HG03520 (cell line): ENCODE data around the gene ACSL6.
"Not testable (repeated sequence)": the region's sequence is repeated elsewhere in the genome, so short reads cannot be mapped to it uniquely, and the experiment has no call there.

ENCODE experiments used
- ATAC-seq: cut with Tn5 transposase; IDR thresholded peaks from one replicate; pipeline ENCODE4 v1.9.1; 2021; ENCODE audit warnings: mild to moderate bottlenecking, moderate library complexity; ENCODE audit not compliant: unreplicated experiment

The ACSL6 gene

DNA sequence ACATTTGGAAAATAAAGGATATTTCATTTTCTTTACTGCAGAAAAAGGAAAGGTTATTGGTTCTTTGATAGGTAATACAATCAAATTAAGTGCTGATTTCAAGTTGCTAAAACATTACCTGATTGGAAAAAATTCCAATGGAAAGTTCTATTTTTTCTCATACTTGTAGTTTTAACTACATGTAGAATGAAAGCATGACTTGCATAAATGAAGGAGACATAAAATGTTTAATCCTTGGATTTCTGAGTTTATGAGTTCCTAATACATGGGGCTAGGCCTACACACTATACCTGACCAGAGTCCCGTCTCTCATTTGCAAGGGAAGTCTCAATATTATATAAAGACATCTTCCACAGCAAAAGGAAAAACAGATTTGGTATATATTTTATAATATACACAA lies 60.8 kb downstream of the ACSL6 start:
- ATAC-seq = no peak

DNA sequence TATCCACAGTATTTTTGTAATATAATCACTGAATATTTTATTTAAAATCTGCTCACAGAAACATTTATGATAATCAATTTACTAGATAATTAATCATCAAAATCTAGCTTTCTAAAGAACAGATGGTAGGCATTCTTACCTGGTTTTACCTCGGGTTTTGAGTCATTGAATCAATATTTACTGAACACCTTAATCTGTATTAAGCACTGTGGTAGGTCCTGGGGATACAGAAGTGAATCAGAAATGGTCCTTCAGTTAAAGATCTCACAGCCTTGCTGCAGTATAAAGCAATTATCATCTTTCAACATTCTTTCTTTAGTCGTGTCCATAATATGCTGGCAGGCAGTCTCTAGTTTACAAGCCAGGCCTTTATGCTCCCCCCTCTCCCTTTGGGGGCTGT lies 64.0 kb downstream of the ACSL6 start:
- ATAC-seq = no peak

DNA sequence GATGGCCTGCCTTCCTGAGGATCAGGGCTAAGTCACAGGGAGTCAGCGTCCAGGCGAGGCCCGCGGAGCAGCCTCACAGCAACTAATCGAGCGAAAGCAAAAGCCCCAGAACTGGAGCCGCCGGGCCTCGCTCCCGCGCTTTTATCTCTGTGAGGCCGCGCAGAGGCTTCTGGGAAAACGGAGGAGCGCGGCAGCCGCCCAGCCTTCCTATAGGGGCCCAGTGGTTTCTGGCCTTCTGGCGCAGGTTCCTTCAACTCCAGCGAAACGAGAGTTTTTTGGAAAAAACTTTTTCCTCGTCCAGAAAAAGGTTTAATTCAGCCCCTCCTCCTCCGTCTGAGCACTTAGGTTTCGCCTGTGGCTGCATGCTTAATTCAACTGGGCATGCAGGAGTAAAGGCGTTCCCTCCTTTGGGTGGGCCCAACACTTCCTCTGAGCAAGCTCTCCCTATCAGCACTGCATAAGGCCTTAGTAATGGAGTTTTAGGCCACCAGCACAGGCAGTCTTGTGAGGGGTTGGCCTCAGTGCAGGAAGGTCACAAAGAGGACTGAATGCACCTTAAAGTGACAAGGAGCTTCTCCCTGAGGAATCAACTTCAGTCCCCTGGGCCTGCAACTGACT lies 65.8 kb downstream of the ACSL6 start, which contains the start of gene MEIKIN:
TSS of gene MEIKIN (minus strand) at position 113 of the 618 bp plus-strand sequence. CDS start 158 bp downstream, outside the sequence.
- no peak for ATAC-seq

DNA sequence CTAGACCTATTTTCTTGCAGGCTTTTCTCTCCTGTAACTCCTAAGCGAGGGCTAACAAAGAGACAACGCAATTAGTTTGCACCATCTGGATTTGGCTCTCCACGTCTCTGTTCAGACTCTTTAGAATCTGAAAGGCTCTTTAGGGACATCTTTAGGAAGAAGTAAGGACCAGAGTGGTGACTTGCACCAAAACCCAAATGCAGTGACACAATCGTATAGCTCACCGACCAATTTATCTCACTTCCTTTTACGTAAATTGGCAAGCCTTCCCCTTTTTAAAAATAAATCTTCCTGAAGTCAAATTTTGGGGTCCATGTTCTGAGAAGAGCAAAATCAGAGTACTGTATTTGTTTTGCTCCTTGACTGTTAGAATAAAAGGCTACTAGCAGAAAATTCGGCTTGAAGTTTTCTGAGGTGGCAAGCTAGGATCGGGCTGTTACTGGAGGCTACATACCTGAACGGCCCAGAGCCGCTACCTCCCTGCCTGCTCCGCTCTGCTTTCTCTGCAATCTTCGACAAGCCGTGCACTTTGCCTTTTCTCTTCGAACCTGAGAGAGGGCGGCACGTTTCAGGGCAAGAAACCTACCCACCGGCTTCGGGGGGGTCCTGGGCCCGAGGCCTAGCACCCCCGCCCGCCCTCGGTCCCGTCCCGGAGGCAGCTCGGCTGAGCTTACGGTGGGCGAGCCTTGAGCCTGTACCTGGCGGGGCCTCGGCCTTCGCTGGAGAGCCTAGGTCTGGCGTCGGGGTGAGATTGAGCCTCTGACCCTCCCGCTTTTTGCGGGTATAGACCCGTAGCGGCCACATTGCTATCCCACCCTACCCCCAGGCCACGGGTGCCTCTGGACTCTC lies 66.5 kb downstream of the ACSL6 start:
- no peak for ATAC-seq

DNA sequence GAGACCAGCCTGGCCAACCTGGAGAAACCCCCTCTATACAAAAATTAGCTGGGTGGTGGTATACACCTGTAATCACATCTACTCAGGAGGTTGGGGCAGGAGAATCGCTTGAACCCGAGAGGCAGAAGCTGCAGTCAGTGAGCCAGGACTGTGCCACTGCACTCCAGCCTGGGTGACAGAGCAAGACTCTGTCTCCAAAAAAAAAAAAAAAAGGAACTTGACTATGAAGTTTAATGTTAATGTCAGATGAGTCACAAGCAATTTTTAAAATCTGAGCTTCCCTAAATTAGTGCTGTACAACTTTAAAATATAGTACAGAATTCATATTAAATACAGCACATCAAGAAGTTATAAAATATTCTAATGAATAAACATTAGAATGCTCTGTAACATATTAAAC lies 67.5 kb downstream of the ACSL6 start:
- ATAC-seq = no peak

DNA sequence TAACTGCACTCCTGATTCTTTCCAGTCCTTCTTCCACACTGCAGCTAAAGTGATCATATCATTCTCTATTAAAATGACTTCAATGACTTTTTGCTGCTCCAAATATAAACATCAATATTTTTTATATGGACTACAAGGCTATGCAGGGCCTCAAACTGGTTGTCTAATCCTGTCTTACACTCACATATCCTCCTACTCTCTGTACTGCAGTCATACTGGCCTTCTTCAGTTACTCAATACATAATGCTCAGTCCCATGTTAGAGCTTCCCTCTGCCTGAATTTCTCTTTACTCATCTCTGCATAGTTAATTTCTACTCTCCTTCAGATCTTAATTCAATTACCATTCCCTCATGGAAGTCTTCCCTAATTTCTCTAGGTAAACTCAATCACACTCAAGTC lies 69.4 kb downstream of the ACSL6 start:
- ATAC-seq = no peak

DNA sequence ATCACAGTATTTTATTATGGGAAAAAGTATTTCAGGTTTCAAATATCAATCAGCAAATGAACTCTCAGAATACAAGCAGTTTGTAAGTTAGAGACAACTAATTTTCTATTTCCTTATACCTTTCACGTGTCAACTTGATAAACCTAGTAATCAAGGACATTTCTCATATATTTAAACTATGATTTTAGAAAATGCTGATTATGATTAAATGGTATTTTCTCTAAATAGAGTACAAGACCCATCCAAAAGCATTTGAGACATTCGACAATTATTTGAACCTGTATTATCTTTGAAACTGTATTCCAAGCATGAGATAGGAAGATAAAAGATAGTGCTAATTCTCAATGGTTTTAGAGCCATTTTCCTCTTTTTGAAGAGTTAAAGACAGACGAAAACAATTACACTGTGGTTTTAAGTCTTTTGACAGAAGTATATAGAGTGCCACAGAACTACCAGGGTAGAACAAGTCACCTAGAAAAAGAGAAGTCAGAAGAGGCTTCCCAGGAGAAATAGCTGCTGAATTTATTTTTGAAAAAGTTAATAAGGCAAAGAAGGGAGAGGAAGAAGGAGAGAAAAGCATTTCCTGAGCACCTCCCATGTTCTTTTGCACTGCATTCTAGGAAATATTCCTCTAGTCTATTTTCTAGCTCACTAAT lies 71.6 kb downstream of the ACSL6 start:
- no peak for ATAC-seq

DNA sequence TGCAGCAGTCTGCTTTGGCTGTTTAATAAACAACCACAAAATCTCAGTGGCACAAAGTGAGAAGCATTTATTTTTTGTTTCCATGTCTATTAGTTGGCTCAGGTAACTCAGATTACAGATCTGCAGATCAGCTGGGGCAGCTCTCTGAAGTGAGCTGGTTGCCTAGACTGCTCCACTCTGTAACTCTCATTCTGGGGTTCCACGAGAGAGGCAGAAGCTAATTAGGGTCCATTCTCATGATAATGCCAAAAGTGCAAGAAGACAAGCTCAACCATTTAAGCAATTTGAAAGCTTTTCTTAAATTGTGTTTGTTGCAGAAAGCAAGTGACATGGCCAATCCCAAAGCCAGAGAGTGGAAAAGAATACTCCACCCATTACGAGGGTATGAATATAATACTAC lies 79.2 kb downstream of the ACSL6 start:
- no peak for ATAC-seq

DNA sequence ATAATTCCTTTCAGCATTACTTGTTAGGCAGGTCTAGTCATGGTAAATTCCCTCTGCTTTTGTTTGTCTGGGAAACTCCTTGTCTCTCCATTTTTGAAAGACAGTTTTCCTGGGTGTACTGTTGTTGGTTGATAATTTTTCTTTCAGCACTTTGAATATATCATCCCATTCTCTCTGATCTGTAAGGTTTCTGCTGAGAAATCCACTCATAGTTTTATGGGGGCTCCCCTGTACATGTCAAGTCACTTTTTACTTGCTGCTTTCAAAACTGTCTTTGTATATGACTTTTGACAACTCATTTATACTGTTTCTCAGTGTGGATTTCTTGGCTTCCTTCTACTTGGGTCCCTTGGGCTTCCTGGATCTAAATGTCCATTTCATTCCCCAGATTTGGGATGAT lies 82.5 kb downstream of the ACSL6 start:
- ATAC-seq = no peak

DNA sequence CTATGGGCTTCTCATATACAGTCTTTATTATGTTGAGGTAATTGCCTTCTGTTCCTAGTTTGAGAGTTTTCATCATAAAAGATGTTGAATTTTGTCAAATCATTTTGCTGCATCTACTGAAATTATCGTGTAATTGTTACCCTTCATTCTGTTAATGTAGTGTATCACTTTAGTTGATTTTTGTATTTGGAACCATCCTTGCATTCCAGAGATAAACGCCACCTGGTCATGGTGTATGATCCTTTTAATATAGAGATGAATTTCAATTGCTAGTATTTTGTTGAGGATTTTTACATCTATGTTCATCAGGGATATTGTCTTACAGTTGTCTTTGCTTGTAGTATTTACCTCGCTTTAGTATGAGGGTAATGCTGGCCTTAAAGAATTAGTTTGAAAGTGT lies 85.3 kb downstream of the ACSL6 start:
- ATAC-seq = no peak

DNA sequence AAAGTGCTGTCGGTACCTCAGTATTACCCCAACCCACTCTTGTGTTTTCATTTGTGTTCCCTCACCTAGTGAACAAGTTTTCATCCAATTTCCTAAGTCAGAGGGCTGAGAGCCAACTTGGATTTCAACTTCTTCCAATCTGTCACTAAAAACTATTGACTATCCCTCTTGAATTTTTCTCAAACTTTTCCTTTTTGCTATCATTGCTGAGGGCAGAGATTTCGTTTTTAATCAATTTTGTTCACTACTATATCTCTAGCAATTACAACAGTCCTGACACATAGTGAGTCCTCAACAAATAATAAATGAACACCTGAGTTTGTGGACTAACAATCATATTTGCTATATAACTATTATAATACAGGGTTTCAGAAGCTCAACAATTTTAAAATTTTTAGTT lies 95.0 kb downstream of the ACSL6 start:
- no peak for ATAC-seq

DNA sequence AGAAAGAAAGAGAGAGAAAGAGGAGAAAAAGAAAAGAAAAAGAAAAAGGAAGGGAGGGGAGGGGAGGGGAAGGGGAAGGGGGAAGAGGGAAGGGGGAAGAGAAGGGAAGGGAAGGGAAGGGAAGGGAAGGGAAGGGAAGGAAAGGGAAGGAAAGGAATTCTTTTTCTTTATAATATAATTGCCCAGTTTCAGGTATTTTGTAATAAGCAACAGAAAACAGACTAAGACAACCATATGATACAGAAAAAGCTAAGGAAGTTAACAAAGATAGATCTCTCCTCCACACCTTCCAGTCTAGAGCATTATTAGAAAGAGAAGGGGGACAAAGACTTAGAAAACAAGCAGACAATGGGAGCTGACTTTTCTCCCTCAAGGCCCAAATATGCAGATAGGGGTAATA lies 97.0 kb downstream of the ACSL6 start:
- no peak for ATAC-seq

DNA sequence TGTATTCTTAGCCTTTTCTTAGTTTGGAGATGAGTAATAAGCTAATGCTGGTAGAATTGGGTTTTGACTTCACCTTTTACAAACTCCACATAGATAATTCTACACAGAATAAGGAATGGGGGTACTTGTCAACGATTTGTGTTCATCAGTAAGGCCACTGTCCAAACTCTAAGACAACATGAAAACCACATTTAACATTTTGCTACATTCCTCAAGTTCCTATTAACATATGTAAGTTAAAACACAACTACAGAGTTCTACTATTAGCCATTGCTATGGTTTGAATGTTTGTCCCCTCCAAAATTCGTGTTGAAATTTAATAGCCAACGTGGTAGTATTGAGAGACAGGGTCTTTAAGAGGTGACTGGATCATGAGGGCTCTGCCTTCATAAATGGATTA lies 97.9 kb downstream of the ACSL6 start:
- ATAC-seq = no peak

DNA sequence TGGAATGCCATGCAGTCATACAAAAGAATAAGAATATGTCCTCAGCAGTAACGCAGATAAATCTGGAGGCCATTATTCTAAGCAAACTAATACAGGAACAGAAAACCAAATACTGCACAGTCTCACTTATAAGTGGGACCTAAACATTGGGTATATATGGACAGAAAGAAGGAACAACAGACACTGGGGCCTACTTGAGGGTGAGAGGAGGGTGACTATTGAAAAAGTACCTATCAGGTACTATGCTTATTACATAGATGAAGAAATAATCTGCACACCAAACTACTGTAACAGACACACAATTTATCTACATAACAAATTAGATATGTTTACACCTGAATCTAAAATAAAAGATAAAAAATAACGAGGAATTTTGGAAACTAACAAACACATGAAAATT lies 104.8 kb downstream of the ACSL6 start:
- ATAC-seq = no peak

DNA sequence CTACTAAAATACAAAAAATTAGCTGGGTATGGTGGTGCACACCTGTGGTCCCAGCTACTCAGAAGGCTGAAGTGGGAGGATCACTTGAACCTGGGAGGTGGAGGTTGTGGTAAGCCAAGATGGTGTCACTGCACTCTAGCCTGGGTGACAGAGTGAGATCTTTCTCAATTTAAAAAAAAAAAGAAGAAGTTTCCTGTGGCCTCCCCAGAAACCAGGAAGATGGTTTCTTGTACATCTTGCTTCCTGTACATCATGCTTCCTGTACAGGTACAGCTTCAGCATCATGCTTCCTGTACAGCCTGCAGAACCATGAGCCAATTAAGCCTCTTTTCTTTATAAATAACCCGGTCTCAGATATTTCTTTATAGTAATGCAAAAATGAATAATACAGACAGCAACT lies 109.2 kb downstream of the ACSL6 start:
- ATAC-seq = not testable (repeated sequence)
